Uterus (tissue), 4 donors: Measurements from ENCODE around the gene CDHR1. TPM values are rescaled to one million over a fixed set of nuclear protein-coding genes. Genes with fewer than 3 reads are reported as not detected.
"Not testable (repeated sequence)": the region's sequence is repeated elsewhere in the genome, so short reads cannot be mapped to it uniquely, and the experiment has no call there.

Source experiments
- DNase-seq, 2 donors: peaks; one replicate each; pipeline ENCODE4 v3.0.0-alpha.2; 2019 to 2020
- H3K27ac ChIP-seq, 2 donors: fragments of 200-600 bp; sonication (generic); 1 replicate in 1 of 2; 2 replicates in 1 of 2; pipeline ENCODE4 v1.5.1; 2016 to 2018
- H3K27me3 ChIP-seq, 2 donors: fragments of 200-600 bp; sonication (generic); one replicate each; pipeline ENCODE4 v1.5.1; 2018 to 2019; ENCODE audit warnings: control low read depth in 1 of 2
- H3K36me3 ChIP-seq, 2 donors: fragments of 200-600 bp; sonication (generic); one replicate each; pipeline ENCODE4 v1.5.1; 2019; ENCODE audit warnings: control low read depth in 1 of 2
- H3K4me1 ChIP-seq, 2 donors: fragments of 200-600 bp; sonication (generic); one replicate each; pipeline ENCODE4 v1.5.1; 2018 to 2019; ENCODE audit warnings: control low read depth in 1 of 2
- H3K4me3 ChIP-seq, 2 donors: fragments of 200-600 bp; sonication (generic); 1 replicate in 1 of 2; 2 replicates in 1 of 2; pipeline ENCODE4 v1.5.1; 2018 to 2019; ENCODE audit warnings: mild to moderate bottlenecking in 1 of 2
- H3K9me3 ChIP-seq, 2 donors: fragments of 200-600 bp; sonication (generic); one replicate each; pipeline ENCODE4 v1.5.1; 2019; ENCODE audit warnings: control low read depth in 1 of 2
- POLR2A ChIP-seq, 2 donors: fragments of 450-650 bp; IDR thresholded peaks; one replicate each; pipeline ENCODE4 v1.6.1; 2016; ENCODE audit warnings: antibody characterized with exemption in 2 of 2, mild to moderate bottlenecking in 1 of 2, moderate library complexity in 1 of 2
- intact Hi-C: fragments of 100-400 bp; cut with DNase I; formaldehyde crosslinking; loops from one replicate; pipeline ENCODE4 v1.15.1; 2023; ENCODE audit warnings: low total_unique reads
- total RNA-seq, 4 donors: library from RNA; depleted of rRNA in 3 of 4; stranded (reverse); fragments of >200 nt in 3 of 4; gene quantifications; one replicate each; pipeline versions ENCODE4 v1.1.0 to v1.2.4, GENCODE V29; 2014 to 2023
- TF ChIP-seq, protein P1 (sequence below), 4 experiments: fragments of 200-600 bp in 2 of 4; fragments of 450-650 bp in 2 of 4; sonication (generic) in 2 of 4; IDR thresholded peaks; one replicate each; pipeline ENCODE4 v1.5.1; 2016 to 2019; ENCODE audit warnings: antibody characterized with exemption in 4 of 4, mild to moderate bottlenecking in 2 of 4, moderate library complexity in 1 of 4
- donor health status: DM: yes; HTN: yes; CAD: no.

Gene CDHR1
- total RNA-seq, 4 donors from 2014 or later: under 0.01 to 1.5 (median 1.0) TPM; not detected in 1

DNA sequence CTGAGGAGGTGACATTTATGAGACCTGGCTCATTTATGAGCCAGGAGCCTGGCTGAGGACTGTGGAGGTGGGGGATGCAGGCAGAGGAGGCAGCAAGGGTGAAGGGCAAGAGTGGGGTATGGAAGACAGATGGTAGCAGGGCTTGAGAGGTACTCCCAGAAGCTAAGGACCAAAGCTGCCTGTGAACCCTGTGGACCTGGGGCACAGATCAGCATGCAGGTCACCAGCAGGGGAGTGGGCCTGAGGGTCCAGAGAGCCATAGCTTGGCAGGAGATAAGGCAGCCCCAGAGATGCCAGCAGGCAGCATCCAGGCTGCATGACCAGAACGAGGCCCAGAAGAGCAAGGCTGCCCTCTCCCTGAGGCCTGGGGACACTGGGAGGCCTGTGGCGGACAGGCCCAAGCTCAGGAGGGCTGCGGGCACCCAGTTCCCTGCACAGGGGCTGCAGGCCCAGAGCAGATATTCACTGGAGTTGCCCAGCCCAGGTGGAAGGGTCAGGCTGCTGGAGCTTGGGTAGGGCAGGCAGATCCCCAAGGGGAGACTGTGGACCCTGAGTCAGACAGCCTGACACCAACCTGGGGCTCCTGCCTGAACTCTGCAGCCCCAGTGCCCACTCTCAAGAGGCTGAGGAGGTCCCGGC is 17.4 kb upstream of the CDHR1 start:
- H3K36me3 ChIP-seq: no peaks in the 10 kb centered on the region
- no peak overlapping the region for H3K27ac ChIP-seq
- no peak for TF ChIP-seq POLR2A (IDR thresholded peaks at IDR 0.05)
- TF ChIP-seq, protein P1, sequence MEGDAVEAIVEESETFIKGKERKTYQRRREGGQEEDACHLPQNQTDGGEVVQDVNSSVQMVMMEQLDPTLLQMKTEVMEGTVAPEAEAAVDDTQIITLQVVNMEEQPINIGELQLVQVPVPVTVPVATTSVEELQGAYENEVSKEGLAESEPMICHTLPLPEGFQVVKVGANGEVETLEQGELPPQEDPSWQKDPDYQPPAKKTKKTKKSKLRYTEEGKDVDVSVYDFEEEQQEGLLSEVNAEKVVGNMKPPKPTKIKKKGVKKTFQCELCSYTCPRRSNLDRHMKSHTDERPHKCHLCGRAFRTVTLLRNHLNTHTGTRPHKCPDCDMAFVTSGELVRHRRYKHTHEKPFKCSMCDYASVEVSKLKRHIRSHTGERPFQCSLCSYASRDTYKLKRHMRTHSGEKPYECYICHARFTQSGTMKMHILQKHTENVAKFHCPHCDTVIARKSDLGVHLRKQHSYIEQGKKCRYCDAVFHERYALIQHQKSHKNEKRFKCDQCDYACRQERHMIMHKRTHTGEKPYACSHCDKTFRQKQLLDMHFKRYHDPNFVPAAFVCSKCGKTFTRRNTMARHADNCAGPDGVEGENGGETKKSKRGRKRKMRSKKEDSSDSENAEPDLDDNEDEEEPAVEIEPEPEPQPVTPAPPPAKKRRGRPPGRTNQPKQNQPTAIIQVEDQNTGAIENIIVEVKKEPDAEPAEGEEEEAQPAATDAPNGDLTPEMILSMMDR (IDR thresholded peaks at IDR 0.05): no peak

DNA sequence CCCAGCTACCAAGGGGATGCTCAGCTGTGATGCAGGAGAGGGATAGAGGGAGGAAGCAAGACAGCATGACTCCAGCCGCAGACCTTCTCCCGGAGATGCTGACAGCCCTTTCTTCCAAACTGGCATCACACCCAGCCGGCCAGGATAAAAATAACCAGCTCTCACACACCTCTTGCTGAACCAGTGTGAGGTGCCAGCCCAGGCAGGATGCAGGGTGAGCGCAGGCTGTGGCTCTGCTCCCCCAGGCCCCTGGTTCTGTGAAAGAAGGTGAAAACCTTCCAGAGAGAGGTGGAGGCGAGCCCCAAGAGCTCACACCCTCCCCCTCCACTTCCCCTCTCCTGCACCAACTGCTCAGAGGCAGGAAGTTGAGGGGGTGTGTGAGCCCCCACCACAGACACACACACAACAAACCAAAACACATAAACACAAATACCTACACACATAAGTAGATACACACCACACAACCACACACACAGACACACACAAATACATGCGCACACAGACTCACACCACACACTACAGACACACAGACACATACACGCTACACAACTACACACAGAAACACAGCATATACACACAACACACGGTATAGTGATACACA is 16.7 kb upstream of the CDHR1 start:
- Histone ChIP-seq H3K4me3 (no peak overlapping the region), H3K4me1 (no peaks in the 10 kb centered on the region), H3K36me3 (no peaks in the 10 kb centered on the region), H3K27me3 (no peaks in the 10 kb centered on the region), H3K9me3 (no peaks in the 10 kb centered on the region), H3K27ac (no peak overlapping the region)
- no peak for DNase-seq
- no peak for TF ChIP-seq POLR2A (IDR thresholded peaks at IDR 0.05)
- TF ChIP-seq, protein P1 (IDR thresholded peaks at IDR 0.05): no peak
- intact Hi-C loops: no loop called here

More for the DNA sequence above, 17.4 kb upstream of the CDHR1 start:
- no peak for DNase-seq
- Histone ChIP-seq H3K4me1 (no peaks in the 10 kb centered on the region), H3K27me3 (no peaks in the 10 kb centered on the region), H3K4me3 (no peak overlapping the region), H3K9me3 (no peaks in the 10 kb centered on the region)
- intact Hi-C loops: no loop called here

DNA sequence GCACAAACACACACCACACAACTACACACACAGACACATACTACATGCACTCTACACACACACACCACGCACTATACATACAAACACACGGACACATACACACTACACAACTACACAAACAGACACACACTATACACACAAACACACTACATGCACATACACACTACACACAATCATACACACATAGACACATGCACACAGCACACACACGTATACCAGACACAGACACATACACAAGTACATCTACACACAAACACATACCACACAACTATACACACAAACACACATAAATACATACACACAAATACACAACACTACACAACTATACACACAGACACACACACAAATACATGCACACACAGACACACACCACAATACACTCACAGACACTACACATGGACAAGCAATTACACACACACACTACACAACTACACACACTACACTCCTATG is 16.2 kb upstream of the CDHR1 start:
- no peak for DNase-seq
- Histone ChIP-seq H3K4me3 (no peak overlapping the region), H3K4me1 (no peaks in the 10 kb centered on the region), H3K9me3 (no peaks in the 10 kb centered on the region), H3K27ac (no peak overlapping the region), H3K36me3 (no peaks in the 10 kb centered on the region), H3K27me3 (no peaks in the 10 kb centered on the region)
- intact Hi-C loops: no loop called here
- no peak for TF ChIP-seq POLR2A (IDR thresholded peaks at IDR 0.05)
- TF ChIP-seq, protein P1 (IDR thresholded peaks at IDR 0.05): no peak

DNA sequence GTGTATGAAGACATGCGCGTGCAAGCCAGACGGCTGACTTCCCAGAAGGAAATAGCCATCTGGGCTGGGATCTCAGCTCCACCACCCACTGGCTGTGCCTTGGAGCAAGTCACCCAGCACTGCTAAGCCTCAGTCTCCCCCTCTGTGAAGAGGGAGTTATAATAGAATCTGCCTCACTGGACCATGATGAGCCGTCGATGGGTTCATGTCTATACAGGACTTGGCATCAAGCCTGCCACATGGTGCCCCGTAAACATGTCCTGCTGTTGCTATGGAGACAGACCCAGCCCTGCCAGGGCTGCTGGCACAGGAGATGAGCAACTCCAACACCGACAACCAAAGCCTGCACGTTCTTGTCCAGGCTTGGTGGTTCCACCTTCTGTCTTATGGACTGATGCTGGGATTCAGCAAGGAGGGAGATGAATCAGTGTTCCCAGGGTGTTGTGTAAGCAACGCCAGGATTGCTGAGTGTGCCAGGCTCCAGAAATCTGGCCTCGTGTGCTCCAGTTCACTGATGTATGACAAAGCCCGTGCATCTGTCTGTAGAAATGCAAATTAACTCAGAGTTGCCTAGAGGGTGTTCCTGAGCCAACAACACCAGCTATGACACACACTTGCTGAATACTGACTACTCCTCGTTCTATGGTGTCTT is 15.2 kb upstream of the CDHR1 start:
- Histone ChIP-seq H3K9me3 (no peaks in the 10 kb centered on the region), H3K36me3 (no peaks in the 10 kb centered on the region), H3K27me3 (no peaks in the 10 kb centered on the region), H3K4me1 (no peaks in the 10 kb centered on the region), H3K4me3 (no peak overlapping the region), H3K27ac (no peak overlapping the region)
- intact Hi-C loops: no loop called here
- TF ChIP-seq POLR2A (IDR thresholded peaks at IDR 0.05): no peak
- TF ChIP-seq, protein P1 (IDR thresholded peaks at IDR 0.05): no peak
- DNase-seq: no peak

DNA sequence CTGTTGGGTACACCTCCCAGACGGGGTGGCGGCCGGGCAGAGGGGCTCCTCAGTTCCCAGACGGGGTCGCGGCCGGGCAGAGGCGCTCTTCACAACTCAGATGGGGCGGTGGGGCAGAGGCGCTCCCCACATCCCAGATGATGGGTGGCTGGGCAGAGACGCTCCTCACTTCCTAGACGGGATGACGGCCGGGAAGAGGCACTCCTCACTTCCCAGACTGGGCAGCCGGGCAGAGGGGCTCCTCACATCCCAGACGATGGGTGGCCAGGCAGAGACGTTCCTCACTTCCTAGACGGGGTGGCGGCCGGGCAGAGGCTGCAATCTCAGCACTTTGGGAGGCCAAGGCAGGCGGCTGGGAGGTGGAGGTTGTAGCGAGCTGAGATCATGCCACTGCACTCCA is 14.0 kb upstream of the CDHR1 start:
- H3K36me3 ChIP-seq, intact Hi-C loops, H3K27ac ChIP-seq, H3K4me3 ChIP-seq, H3K4me1 ChIP-seq, H3K9me3 ChIP-seq, H3K27me3 ChIP-seq, DNase-seq: not testable (repeated sequence)
